Hepatocyte (in vitro differentiated cells): ENCODE results near the gene USP28. TPM values are rescaled to one million over a fixed set of nuclear protein-coding genes. Genes with fewer than 3 reads are reported as not detected.

Experiments
- DNase-seq: peaks from one replicate; pipeline ENCODE4 v3.0.0-alpha.2; 2016; ENCODE audit warnings: low spot score
- H2AFZ ChIP-seq: fragments of 200-600 bp; sonication (generic); 2 replicates; pipeline ENCODE4 v1.6.0; 2016; ENCODE audit warnings: antibody characterized with exemption, mild to moderate bottlenecking
- H3K27ac ChIP-seq: fragments of 200-600 bp; sonication (generic); 2 replicates; pipeline ENCODE4 v1.5.1; 2016; ENCODE audit warnings: mild to moderate bottlenecking
- H3K27me3 ChIP-seq: fragments of 200-600 bp; sonication (generic); 2 replicates; pipeline ENCODE4 v1.6.1; 2016
- H3K36me3 ChIP-seq: fragments of 200-600 bp; sonication (generic); replicated peaks from 2 replicates; pipeline ENCODE4 v1.5.1; 2016; ENCODE audit warnings: low read depth; ENCODE audit not compliant: insufficient read depth
- H3K4me1 ChIP-seq: fragments of 200-600 bp; sonication (generic); 2 replicates; pipeline ENCODE4 v1.5.1; 2016; ENCODE audit warnings: mild to moderate bottlenecking, moderate library complexity; ENCODE audit not compliant: insufficient read depth
- H3K4me2 ChIP-seq: fragments of 200-600 bp; sonication (generic); 2 replicates; pipeline ENCODE4 v1.6.0; 2016
- H3K4me3 ChIP-seq: fragments of 200-600 bp; sonication (generic); 2 replicates; pipeline ENCODE4 v1.5.1; 2016; ENCODE audit warnings: mild to moderate bottlenecking
- H3K79me2 ChIP-seq: fragments of 200-600 bp; sonication (generic); 2 replicates; pipeline ENCODE4 v1.6.0; 2017; ENCODE audit warnings: mild to moderate bottlenecking
- H3K9me2 ChIP-seq: fragments of 200-600 bp; sonication (generic); replicated peaks from 2 replicates; pipeline ENCODE4 v1.6.0; 2017; ENCODE audit warnings: mild to moderate bottlenecking; ENCODE audit not compliant: insufficient read depth
- H3K9me3 ChIP-seq: fragments of 200-600 bp; sonication (generic); 2 replicates; pipeline ENCODE4 v1.5.1; 2016; ENCODE audit warnings: low read depth, mild to moderate bottlenecking
- H4K20me1 ChIP-seq: fragments of 200-600 bp; sonication (generic); 2 replicates; pipeline ENCODE4 v1.6.0; 2016; ENCODE audit warnings: mild to moderate bottlenecking; ENCODE audit not compliant: insufficient read depth, poor library complexity, severe bottlenecking
- CTCF ChIP-seq: fragments of 200-600 bp; sonication (generic); IDR thresholded peaks from 2 replicates; pipeline ENCODE4 v1.5.1; 2016; ENCODE audit warnings: antibody characterized with exemption, mild to moderate bottlenecking; ENCODE audit not compliant: poor library complexity
- EZH2 ChIP-seq: fragments of 200-600 bp; sonication (generic); IDR thresholded peaks from 2 replicates; pipeline ENCODE4 v1.6.1; 2016; ENCODE audit warnings: antibody characterized with exemption, mild to moderate bottlenecking, borderline replicate concordance
- EZH2phosphoT487 ChIP-seq: fragments of 200-600 bp; sonication (generic); IDR thresholded peaks from one replicate; pipeline ENCODE4 v1.6.1; 2018; ENCODE audit warnings: antibody characterized with exemption, mild to moderate bottlenecking, low read depth, moderate library complexity; ENCODE audit not compliant: unreplicated experiment, severe bottlenecking
- WGBS: methylation state at CpG from one replicate; pipeline ENCODE4 v1.1.6; 2016; ENCODE audit warnings: low lambda C conversion rate; ENCODE audit errors: missing lambda C conversion rate; 5-methylcytosine and 5-hydroxymethylcytosine counted together
- polyA plus RNA-seq: library from polyadenylated mRNA; unstranded; fragments of >200 nt; fragmentation: Nextera tagmentation; extraction: Ambion mirVana; gene quantifications from 2 replicates; pipeline ENCODE4 v1.2.1, GENCODE V29; 2016
- total RNA-seq: library from RNA; depleted of rRNA; stranded (reverse); fragments of >200 nt; gene quantifications from 2 replicates; pipeline ENCODE4 v1.2.3, GENCODE V29; 2014

USP28 gene
- total and polyA plus RNA-seq, 2 experiments from 2014 or later, result 12.5 to 32.1 TPM

GRCh38 chr11:113831314-113831713, 44.1 kb downstream of the USP28 start:
- Histone ChIP-seq H3K4me2 (no peak overlapping the region), H3K27me3 (no peaks in the 10 kb centered on the region), H3K36me3 (no peaks in the 10 kb centered on the region), H3K27ac (no peak overlapping the region), H3K4me1 (no peaks in the 10 kb centered on the region), H3K9me2 (no peaks in the 10 kb centered on the region), H3K4me3 (no peak overlapping the region), H3K9me3 (no peaks in the 10 kb centered on the region), H4K20me1 (no peaks in the 10 kb centered on the region), H3K79me2 (no peaks in the 10 kb centered on the region), H2AFZ (no peak overlapping the region)
- TF ChIP-seq EZH2phosphoT487 (no peak), CTCF (no peak), EZH2 (no peak)
- 97% methylated on average over 4 of the region's 4 CpGs for WGBS
- no peak for DNase-seq

GRCh38 chr11:113829751-113830150, 45.6 kb downstream of the USP28 start:
- no peaks in the 10 kb centered on the region for H3K4me1 ChIP-seq
- H3K79me2 ChIP-seq, result no peaks in the 10 kb centered on the region
- H3K27ac ChIP-seq, result no peak overlapping the region
- H2AFZ ChIP-seq, result no peak overlapping the region
- no peak overlapping the region for H3K4me2 ChIP-seq
- no peak for DNase-seq
- H3K36me3 ChIP-seq, result no peaks in the 10 kb centered on the region
- no peaks in the 10 kb centered on the region for H3K27me3 ChIP-seq
- H3K9me2 ChIP-seq, result no peaks in the 10 kb centered on the region
- no peak for TF ChIP-seq EZH2
- no peak for TF ChIP-seq CTCF
- no peak for TF ChIP-seq EZH2phosphoT487
- H3K4me3 ChIP-seq, result no peak overlapping the region
- no peaks in the 10 kb centered on the region for H3K9me3 ChIP-seq
- 96% methylated on average over 2 of the region's 2 CpGs for WGBS
- no peaks in the 10 kb centered on the region for H4K20me1 ChIP-seq

- no peak for TF ChIP-seq CTCF
- WGBS, result 100% methylated on average over 1 of the region's 1 CpG
- Histone ChIP-seq H3K4me1 (no peaks in the 10 kb centered on the region), H3K9me3 (no peaks in the 10 kb centered on the region), H3K27me3 (no peaks in the 10 kb centered on the region), H3K79me2 (no peaks in the 10 kb centered on the region), H2AFZ (no peak overlapping the region), H3K36me3 (no peaks in the 10 kb centered on the region), H3K4me3 (no peak overlapping the region), H3K4me2 (no peak overlapping the region), H4K20me1 (no peaks in the 10 kb centered on the region), H3K9me2 (no peaks in the 10 kb centered on the region), H3K27ac (no peak overlapping the region)
- no peak for DNase-seq
Measured at GRCh38 chr11:113828191-113828590, 47.2 kb downstream of the USP28 start.

GRCh38 chr11:113827477-113827876, 47.9 kb downstream of the USP28 start:
- TF ChIP-seq EZH2 (no peak), CTCF (no peak), EZH2phosphoT487 (no peak)
- Histone ChIP-seq H3K4me3 (no peak overlapping the region), H4K20me1 (no peaks in the 10 kb centered on the region), H3K4me2 (no peak overlapping the region), H3K9me3 (no peaks in the 10 kb centered on the region), H3K79me2 (no peaks in the 10 kb centered on the region), H3K9me2 (no peaks in the 10 kb centered on the region), H3K27me3 (no peaks in the 10 kb centered on the region), H2AFZ (no peak overlapping the region), H3K4me1 (no peaks in the 10 kb centered on the region), H3K36me3 (no peaks in the 10 kb centered on the region), H3K27ac (no peak overlapping the region)
- 96% methylated on average over 3 of the region's 3 CpGs for WGBS
- no peak for DNase-seq
